Activated effector memory CD4-positive, alpha-beta T cell treated with Interleukin-2 at 50 U/mL for 16 hours (primary cell): ENCODE measurements around the gene RSAD2.
"Not testable (repeated sequence)": the region's sequence is repeated elsewhere in the genome, so short reads cannot be mapped to it uniquely, and the experiment has no call there.

Source experiments
- DNase-seq: peaks from one replicate; pipeline ENCODE4 v3.0.0-alpha.2; 2020

Gene RSAD2

DNA sequence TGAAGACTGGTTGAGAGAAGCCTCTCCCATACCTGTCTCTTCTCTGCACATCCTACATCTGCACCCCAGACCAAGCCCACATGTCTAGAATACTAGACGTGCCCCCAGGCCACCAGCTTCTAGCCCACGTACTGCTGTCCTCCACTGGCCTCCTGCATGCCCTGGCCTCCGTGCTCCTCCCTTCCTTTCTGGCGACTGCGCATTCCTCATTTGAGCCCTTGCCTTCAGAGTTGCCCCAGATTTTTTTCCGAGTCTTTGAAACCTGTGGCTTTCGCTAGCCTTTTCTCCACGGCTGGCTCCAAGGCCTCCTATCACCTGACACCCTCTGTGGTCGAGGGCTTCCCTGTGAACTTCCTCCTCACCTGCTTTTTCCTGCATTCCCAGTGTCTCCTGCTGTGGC is 50.9 kb downstream of the RSAD2 start:
- DNase-seq, result no peak

DNA sequence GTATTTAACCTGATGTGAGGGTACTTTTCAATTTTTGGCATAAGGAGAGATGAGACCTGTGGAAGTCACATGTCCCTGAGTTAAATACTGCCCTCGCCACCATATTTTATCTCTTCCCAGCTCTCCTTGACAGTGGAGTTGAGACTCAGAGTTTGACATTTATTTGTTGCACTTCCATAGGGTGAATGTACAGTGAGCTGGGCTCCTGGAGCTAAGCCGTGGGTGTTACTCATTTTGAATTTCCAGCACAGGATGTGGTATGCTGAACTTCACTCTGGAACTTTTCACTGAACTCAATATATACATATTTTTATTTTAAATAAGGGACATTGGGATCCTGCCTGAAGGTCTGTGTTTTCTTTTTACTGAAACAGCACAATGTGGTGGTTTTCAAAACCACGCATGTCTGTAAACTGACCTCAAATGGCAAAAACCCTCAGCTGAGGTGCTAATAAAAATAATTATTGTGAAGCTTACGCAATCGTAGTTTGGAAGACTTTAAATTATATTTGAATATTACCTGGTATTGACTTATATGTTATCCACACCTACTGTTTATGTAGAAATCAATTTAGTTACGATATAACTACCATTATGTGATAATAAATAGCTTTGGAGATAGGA is 51.7 kb downstream of the RSAD2 start:
- no peak for DNase-seq

DNA sequence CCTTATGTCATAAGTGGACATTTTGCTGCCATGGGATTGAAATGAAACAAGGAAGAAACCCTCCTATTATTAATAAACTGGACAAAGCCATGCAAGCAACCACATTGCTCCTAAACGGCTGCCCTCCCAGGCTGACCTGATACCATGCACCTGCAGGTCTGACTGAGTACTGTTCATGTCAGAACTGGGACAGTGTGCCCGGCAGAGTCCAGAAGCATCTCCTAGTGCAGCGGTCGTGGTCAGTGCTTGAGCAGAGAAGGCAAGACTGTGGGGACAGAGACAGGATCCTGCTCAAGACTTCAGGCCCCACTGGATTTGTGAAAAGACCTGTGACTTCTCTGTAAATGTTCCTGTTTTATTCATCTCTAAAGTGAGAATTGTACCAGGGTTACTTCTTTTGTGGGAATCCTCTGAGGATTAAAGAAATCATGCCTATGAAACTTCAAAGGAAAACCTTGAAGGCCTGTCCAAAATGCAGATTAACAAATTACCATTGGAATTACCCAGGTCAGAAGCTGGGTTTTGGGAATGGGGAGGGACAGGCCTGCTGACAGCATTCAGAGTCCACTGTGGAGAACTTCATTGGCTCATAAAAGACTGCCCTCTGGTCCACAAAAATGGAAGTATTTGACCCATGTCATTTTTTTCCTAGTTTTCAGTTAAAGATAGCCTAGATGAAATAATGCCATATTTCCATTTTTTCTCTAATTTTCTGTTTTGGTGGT is 53.5 kb downstream of the RSAD2 start:
- no peak for DNase-seq

DNA sequence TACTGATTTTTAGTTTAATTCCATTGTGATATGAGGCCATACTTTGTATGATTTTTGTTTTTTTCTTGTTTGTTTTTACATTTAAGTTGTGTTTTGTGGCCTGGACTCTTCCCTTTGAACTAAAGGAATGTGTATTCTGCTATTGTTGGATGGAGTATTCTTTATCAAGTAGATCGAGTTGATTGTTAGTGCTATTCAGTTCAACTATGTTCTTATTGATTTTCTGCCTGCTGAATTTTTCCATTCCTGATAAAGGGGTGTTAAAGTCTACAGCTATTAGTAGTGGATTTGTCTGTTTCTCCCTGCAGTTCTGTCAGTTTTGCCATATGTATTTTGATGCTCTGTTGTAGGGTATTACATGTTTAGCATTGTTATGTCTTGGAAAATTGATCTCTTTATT is 54.2 kb downstream of the RSAD2 start:
- no peak for DNase-seq

DNA sequence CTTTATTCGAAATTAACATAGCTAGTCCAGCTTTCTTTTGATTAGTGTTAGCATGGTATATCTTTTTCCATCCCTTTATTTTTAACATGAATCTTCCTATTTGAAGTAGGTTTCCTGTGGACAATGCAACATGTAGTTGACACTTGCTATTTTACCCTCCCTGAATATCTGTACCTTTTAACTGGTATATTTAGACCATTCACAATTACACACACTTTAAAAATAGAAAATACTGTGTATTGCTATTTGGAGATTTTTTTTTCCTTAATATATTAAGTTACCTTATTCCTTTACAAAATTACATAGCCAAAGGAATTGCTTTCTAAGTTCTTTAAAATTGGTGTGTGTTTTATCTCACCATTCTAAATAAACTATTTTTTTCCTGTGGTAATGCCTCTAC is 54.6 kb downstream of the RSAD2 start:
- DNase-seq, result no peak

DNA sequence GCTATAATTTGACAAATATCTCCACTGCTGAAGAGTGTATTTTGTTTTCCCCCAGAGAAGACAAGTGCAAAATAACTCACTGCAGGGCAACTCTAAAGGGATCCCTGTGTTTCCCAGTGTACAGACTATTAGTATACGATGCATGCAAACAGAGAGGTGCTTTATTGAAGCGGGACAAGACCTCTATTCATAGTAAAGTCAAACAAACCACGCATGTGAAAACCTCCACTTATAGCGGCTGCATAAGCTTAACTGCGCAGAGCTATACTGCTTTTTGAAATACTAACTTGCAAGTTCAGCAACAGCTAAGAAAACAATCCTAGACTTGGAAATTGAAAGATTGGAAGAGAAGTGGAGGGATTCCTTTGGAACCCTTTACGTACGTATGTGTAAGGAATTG is 55.3 kb downstream of the RSAD2 start:
- no peak for DNase-seq

DNA sequence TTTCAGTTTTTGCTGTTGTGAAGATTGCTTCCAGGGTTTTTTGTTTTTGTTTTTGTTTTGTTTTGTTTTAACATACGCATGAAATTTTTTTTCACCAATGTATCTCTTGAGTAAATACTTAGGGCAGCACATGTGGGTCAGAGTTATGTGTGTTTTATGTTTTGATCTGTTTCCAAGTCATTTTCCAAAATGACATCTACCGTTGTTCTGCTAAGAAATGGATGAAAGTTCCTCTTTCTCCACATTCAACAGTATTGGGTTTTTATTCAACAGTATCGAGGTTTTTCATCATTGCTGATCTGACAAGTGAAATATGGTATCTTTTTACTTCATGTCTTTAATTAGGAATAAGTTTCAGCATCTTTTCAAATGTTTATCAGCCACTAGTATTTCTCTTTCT is 56.3 kb downstream of the RSAD2 start:
- no peak for DNase-seq

DNA sequence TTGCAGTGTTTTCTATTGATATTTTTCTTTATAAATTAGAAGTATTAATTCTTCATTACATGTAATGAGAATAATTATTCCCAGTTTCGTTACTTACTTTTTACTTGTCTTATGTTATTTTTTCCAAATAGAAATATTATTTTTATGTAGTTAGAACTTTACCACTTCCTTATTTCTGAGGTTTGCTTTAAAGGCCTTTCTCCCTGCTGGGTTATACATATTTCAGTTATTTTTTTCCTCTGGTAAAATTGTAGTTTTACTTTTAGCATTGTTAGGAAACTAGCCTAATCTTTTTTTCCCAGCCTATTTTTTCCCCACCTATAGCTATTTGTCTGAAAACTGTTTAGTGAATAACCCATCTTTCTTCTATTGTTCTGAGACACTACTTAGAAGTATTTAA is 56.8 kb downstream of the RSAD2 start:
- no peak for DNase-seq

DNA sequence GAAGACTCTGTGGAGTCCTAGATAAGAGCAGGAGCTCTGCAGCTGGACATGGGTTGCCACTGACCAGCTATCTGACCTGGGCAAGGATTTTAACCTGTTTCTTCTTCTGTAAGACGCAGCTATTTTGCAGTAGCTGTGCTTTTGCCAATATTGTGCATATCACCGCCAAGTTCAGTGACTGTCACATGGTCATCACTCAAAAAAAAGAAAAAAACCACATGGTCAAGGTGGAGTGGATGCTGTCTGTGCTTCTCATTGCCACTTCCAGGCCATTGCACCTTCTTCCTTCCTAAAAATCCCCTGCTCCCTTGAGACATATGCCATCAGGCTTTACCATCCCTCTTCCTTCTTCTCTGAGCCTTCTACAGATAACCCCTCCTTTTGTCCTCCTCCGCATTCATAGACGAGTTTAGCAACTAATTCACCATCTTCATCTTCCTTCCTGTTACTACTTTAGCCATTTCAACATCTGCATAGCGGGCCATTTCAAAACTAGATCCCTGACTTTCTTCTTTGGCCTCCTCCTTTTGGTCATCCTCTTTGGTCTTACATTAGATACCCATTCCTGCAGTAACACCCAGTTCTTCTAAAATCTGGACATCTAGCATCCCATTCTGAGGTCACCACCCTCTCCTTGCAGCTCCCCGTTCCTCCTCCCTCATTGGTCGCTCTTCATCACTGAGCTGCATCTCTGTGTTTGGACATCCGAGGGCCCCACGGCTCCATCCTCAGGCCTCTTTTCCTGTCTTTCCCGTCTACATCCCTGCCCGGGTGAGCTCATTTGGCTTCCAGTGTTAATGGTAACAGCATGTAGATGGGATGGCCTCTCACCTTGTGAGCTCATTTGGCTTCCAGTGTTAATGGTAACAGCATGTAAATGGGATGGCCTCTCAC is 57.4 kb downstream of the RSAD2 start:
- DNase-seq, result no peak

DNA sequence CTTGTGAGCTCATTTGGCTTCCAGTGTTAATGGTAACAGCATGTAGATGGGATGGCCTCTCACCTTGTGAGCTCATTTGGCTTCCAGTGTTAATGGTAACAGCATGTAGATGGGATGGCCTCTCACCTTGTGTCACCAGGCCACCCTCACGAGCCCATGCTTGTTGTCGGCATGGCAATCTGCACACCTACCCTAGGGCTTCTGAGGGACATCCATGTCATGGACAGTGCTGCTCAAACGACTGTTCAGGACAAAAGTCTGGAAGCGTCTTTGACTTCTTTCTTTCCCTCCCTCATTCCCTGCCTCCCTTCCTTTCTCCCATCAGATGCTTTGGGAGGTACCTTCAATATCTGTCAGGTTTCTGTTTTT is 58.1 kb downstream of the RSAD2 start:
- not testable (repeated sequence) for DNase-seq

DNA sequence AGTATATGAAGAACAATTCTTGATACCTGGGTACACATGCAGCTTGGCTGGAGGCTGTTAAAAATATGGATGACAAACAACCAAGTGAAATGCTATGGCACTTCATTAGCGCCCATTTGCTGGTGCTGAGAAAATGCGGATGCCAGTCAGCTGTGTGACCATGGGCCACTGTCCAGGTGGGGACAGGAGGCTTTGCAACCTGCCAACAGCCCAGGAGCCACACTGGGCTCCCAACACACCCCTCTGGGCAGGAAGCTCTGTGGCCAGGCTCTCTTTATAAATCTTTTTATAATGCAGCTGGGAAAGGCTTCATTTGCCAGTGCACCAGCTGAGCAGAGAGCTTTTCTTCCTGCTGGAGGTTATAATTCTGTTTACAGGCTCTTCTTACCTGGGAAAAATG is 59.6 kb downstream of the RSAD2 start:
- DNase-seq, result no peak

DNA sequence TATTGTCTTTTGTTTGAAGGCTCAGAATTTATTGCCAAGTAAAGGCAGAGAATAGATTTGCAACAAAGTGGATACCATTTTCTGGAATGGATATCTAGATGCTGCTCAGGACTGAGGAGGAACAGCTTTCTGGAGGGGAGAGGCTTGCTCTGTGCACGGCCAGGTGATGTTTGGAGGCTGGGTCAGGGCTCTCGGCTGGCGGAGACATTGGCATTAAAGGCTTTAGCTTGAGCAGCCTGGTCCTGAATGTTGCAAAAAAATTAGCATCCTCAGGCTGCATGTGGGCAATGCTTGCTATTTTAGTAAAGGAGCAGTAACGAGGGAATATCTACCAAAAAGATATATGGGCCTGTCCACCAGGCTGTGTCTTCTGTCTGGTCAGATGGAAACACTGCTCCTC is 60.0 kb downstream of the RSAD2 start:
- no peak for DNase-seq

DNA sequence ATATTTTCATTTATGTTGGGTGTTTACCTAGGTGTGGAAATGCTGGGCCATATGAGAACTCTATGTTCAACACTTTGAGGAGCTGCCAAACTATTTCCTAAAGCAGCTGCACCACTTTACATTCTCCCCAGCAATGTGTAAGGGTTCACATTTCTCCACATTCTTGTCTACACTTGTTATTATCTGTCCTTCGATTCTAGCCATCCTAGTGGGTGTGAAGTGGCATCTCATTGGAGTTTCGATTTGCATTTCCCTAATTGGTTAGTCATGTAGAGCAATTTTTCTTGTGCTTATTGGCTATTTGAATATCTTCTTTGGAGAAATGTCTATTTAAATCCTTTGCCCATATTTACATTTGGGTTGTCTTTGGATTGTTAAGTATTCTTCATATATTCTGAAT is 61.5 kb downstream of the RSAD2 start:
- DNase-seq, result no peak

DNA sequence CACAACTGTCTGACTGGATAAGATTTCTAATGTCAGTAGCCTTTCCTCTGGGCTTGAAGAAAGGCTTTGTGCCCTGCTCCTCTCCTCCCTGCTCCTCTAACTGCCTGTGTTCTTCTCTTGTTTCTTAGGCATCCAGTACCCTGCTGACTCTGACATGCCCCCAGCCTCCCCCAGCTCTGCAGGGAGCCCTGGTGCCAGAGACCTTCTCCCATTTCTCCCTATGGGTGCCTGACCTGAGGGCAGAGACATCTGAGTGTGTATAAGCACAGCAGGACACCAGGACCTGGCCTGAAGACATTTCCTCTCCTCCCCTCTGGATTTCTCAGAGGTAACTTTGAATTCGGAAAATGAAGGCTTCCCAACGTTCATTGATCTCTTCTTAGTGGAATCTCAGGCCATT is 63.2 kb downstream of the RSAD2 start:
- DNase-seq, result no peak

DNA sequence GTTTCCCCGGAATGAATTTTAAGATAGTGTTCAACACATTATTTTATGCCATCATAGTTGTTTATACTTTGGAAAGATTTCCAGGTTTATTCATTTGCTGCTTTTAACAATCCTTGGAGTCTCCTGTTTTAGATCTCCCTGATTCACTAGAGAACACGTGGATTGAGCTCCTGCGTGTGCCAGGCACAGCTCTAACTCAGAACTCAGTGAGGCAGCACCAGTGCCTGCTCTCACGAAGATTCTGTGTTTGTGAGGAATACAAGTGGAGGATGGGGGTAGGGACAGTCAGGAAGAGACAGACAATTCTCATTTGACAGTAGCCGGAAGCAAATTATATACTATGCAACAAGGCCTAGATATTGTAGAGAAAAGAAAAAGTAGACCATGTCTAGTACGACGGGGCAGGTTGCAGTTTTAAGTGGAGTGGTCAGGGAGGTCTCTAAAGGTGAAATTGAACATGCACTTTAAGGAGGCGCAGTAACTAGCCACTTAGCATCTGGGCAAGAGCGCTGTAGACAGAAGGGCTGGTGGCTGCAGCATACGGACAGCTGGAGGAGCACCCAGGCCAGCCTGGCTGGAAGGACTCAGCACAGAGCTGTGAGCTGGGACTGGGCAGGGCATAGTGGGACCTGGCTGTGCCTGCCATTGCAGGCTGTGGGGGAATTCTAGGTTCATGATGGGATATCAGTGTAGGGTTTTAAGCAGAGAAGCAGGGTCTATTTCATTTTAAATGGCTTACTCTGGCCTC is 63.9 kb downstream of the RSAD2 start:
- no peak for DNase-seq

DNA sequence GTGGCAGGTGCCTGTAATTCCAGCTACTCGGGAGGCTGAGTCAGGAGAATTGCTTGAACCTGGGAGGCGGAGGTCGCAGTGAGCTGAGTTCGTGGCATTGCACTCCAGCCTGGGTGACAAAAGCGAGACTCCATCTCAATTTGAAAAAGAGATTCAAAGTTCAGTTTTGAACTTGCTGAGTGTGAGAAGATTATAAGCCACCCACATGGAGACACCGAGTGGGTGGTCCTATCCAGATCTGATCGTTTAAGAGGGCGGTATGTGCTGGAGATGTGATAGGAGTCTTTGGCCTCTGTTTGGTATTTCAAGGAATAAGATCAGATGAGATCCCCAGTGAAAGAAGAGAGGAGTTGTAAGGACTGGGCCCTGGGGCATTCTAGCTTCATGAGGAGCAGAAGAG is 65.3 kb downstream of the RSAD2 start:
- no peak for DNase-seq

DNA sequence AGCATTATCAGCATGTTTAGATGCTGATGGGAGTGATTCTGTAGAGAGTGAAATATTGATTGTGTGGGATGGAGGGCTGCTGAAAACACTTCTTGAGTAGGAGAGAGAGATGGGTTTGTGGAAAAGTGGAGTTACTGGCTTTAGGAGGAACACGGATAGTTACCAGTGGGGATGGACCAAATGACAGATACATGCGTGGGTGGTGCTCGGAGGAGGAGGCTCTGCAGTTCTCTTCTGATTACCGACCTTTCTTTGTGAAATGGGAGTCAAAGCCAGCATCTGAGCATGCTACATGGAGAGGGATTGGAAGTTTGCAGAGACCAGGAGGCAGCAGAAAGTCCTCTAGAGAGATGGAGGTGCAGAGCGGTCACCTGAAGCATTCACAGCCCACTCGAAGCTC is 65.9 kb downstream of the RSAD2 start:
- DNase-seq, result no peak

DNA sequence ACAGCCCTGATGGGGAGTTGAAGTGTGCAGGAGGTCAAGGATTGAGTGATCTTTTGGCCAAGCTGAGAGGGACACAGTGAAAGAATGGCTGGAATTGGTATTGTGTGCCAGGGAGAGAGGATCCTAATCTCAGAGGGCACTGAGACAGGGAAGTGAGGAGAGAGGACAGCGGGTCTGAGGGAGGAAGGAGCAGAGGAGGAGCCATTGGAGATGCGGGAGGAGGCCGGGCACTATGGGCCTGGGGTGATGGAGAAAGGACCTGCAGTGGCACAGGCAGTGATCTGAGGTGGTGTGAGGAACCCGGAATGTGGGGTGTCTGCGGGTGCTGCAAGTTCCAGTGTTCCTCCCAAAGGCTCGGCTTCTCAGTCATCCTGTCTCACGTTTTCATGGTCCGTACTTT is 66.4 kb downstream of the RSAD2 start:
- no peak for DNase-seq

DNA sequence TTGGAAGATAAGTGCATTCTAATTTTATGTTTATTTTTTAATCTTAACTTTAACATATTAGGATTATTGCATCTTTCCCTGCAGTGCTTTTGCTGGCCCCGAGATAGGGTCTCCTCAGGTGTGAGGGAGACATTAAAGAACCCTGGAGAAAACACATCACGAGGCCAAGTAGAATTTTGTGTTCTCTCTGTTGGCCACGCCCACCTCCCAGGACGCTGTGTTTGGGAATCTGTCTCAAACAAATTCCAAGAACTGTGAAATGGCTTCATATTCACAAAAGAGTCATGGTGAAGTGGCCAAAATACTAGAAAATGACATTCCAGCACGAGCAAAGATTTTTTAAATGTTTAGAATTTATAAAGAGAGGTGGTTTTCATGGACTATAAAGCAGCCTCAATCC is 67.0 kb downstream of the RSAD2 start:
- no peak for DNase-seq

DNA sequence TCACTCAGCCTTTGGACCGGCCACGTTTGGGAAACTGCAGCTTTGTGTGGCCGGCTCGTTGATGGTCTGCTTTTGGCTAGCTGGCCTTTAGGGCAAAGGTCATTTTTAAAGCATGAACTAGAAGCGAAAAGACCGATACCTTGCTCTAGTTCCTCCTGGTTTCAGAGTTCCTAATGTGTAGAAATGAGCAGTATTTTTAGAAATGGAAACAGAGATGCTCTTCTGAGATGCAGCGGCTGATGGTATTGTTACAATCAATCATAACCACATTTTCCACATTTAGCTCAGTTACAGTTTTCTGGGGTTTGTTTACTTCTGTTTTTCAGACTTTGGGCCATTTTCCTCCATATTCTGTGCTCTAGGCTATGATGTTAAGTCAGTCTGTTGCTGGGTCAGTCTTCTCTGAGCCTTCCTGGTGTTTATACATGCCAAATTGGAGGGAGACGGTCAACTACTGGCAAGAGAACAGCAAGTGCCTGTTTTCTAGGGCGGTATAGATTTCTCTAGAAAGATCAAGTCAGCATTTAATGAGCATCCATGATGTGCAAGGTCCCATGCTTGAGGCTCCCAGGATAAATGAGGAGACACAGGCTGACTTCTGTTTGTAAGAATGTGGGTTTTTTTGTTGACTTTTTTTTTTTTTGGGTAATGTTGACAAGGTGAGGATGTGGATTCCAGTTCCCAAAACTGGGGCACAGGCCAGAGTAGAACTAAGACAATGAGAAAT is 67.7 kb downstream of the RSAD2 start:
- DNase-seq, result no peak

DNA sequence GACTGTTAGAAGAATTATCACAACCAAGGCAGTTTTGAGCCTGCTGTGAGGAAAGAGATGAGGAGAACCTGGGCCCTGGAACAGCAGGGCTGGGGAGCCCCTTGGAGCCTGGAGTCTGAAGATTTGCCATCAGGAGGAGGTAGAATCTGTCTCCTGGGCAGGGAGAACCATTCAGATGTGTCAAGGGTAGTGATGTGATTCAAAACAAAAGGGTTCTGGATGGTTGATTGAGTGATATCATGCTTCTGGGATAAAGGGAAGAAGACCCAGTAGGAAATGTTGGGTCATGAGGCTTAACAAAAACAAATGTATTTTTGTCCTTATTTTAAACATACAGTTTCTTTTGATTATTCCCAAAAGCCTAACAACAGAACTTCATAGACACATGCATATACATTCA is 68.2 kb downstream of the RSAD2 start:
- DNase-seq, result no peak

DNA sequence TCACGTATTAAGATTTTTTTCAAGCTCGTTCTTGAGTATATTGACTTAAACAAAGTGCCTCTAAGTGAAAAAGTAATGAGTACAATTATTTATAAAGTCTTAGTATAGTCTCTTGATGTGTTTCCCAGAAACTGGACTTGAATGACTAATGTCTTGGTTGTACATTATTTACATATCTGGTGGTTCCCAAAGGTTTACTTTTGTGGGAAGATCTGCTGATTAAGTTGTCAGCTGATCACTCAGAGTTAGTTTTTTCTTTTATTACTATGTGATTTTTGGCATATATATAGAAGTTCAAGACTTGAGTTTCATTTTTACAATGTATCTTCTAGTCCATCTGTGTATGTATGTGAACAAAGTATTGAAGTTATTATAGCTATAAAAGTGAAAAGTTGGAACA is 69.1 kb downstream of the RSAD2 start:
- no peak for DNase-seq
